Panc1 (cell line): ENCODE results near the gene RAPGEF5. TPM values are rescaled to one million over a fixed set of nuclear protein-coding genes. Genes with fewer than 3 reads are reported as not detected.

Source experiments
- ATAC-seq: fragments of 200-7000 bp; cut with Tn5 transposase; 2 replicates; pipeline ENCODE4 v1.9.1; 2020; ENCODE audit warnings: mild to moderate bottlenecking, moderate library complexity
- BruUV-seq: library from RNA; stranded (reverse); fragments of 400-500 nt; replicated peaks from 2 replicates; lab custom pipeline; 2021; lab: Mats Ljungman, UMichigan
- CTCF ChIA-PET: fragments of 300-600 bp; sonication (Branson Sonifier 250); formaldehyde crosslinking; loops from one replicate; lab custom pipeline; 2022; ENCODE audit warnings: antibody characterized with exemption; lab: Charles Lee
- POLR2A ChIA-PET: fragments of 300-600 bp; sonication (Branson Sonifier 250); formaldehyde crosslinking; loops from one replicate; lab custom pipeline; 2022; ENCODE audit warnings: antibody characterized with exemption; lab: Charles Lee
- DNase-seq: peaks from one replicate; pipeline ENCODE4 v3.0.0-alpha.2; 2010; ENCODE audit warnings: low read depth, low spot score
- H3K27ac ChIP-seq: 2 replicates; pipeline ENCODE4 v1.5.1; 2011; ENCODE audit warnings: mild to moderate bottlenecking, low read length, inconsistent platforms
- H3K27me3 ChIP-seq: fragments of 200-500 bp; sonication (Bioruptor generic); 2 replicates; pipeline ENCODE4 v1.6.0; 2014; ENCODE audit warnings: low read length, inconsistent platforms; ENCODE audit not compliant: control insufficient read depth, insufficient read depth
- H3K36me3 ChIP-seq: fragments of 200-500 bp; sonication (Bioruptor generic); 2 replicates; pipeline ENCODE4 v1.5.1; 2014; ENCODE audit warnings: inconsistent platforms, mild to moderate bottlenecking, low read length, moderate library complexity; ENCODE audit not compliant: control insufficient read depth, insufficient read depth
- H3K4me1 ChIP-seq: 2 replicates; pipeline ENCODE4 v1.5.1; 2011; ENCODE audit warnings: inconsistent platforms, mild to moderate bottlenecking, low read length, moderate library complexity; ENCODE audit not compliant: control insufficient read depth, insufficient read depth
- H3K4me3 ChIP-seq, 2 experiments: 2 replicates each; pipeline ENCODE4 v1.5.1; 2011 to 2012; ENCODE audit warnings: low read depth in 2 of 2, low read length in 2 of 2, mild to moderate bottlenecking in 2 of 2, inconsistent platforms in 1 of 2, moderate library complexity in 1 of 2
- H3K9me3 ChIP-seq: fragments of 200-500 bp; sonication (Bioruptor generic); 2 replicates; pipeline ENCODE4 v1.5.1; 2014; ENCODE audit warnings: low read depth, mild to moderate bottlenecking, inconsistent platforms, low read length, moderate library complexity; ENCODE audit not compliant: control insufficient read depth, insufficient read depth
- POLR2AphosphoS5 ChIP-seq: IDR thresholded peaks from 2 replicates; pipeline ENCODE4 v1.6.1; 2012; ENCODE audit warnings: mild to moderate bottlenecking, low read depth, low read length, moderate library complexity
- REST ChIP-seq, 2 experiments: IDR thresholded peaks; 2 replicates each; pipeline ENCODE4 v1.6.1; 2011 to 2012; ENCODE audit warnings: low read depth in 2 of 2, control low read depth in 1 of 2, low read length in 1 of 2, mild to moderate bottlenecking in 1 of 2, moderate library complexity in 1 of 2; ENCODE audit not compliant: insufficient read depth in 1 of 2
- SIN3A ChIP-seq: IDR thresholded peaks from 2 replicates; pipeline ENCODE4 v1.6.1; 2012; ENCODE audit warnings: low read depth, mild to moderate bottlenecking, low read length, moderate library complexity, borderline replicate concordance; ENCODE audit not compliant: insufficient read depth
- TCF7L2 ChIP-seq: IDR thresholded peaks from 2 replicates; pipeline ENCODE4 v1.6.1; 2011; ENCODE audit warnings: mild to moderate bottlenecking, low read depth, low read length, inconsistent platforms
- in situ Hi-C: cut with HindIII; loops from 2 replicates; pipeline ENCODE4 v1.10.0; 2016; ENCODE audit warnings: low sequenced_read_pairs, low pct_unique_long_range_greater_than_20kb
- intact Hi-C: fragments of 100-400 bp; cut with micrococcal nuclease; formaldehyde crosslinking; loops from one replicate; pipeline ENCODE4 v1.10.0; 2022; ENCODE audit not compliant: unreplicated experiment
- total RNA-seq: library from RNA; stranded (reverse); gene quantifications from one replicate; pipeline ENCODE4 v1.2.1, GENCODE V29; 2021; ENCODE audit not compliant: unreplicated experiment
- TF ChIP-seq, protein P1 (sequence below): fragments of 450-650 bp; IDR thresholded peaks from 2 replicates; pipeline ENCODE4 v1.5.1; 2017; ENCODE audit warnings: mild to moderate bottlenecking

RAPGEF5 gene
- total RNA-seq, 1 experiment from 2014 or later: 1.4 TPM

DNA sequence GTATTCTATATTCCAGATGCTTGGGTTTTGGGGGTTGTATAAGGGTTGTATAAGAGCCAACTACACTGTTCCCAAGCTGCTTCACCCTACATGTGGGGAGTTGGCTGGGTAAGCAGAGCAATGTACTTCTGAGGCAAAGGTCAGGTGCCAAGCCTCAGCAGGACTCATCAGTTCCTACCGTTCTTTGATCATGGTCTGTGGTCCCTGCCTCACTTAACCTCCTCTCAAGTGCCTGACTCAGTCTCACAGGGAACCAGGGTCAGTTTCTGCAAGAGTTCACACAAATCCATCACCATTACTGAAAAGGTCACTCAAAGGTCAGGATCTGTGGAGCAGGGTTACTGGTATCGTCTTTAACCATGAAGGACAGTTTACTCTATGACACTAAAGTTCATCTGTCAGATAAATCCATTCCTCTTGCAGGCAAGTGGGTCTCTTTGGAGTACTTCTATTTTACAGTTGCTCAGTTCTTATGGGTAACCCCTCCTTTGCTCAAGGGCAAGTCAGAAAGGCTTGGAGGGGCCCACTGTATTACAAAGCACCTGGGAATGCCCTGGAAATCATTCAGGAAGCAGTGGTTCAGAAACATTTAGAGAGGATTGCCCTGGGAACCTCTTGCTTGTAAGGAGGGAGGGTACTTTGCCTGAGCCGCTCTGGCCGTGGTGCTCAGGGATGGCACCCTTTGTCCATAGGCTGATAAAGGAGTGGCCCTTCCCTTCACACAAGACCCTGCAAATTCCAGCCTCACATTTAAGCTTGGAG lies 227.0 kb downstream of the RAPGEF5 start:
- ChIA-PET CTCF (no interaction called here), POLR2A (no interaction called here)
- Histone ChIP-seq H3K9me3 (no peaks in the 10 kb centered on the region), H3K27ac (no peak overlapping the region), H3K27me3 (no peaks in the 10 kb centered on the region; the same call in 1 of the 2 replicates), H3K4me3 (no peak overlapping the region), H3K4me1 (no peaks in the 10 kb centered on the region), H3K36me3 (no peaks in the 10 kb centered on the region)
- DNase-seq (no peak), ATAC-seq (no peak)
- TF ChIP-seq, protein P1, sequence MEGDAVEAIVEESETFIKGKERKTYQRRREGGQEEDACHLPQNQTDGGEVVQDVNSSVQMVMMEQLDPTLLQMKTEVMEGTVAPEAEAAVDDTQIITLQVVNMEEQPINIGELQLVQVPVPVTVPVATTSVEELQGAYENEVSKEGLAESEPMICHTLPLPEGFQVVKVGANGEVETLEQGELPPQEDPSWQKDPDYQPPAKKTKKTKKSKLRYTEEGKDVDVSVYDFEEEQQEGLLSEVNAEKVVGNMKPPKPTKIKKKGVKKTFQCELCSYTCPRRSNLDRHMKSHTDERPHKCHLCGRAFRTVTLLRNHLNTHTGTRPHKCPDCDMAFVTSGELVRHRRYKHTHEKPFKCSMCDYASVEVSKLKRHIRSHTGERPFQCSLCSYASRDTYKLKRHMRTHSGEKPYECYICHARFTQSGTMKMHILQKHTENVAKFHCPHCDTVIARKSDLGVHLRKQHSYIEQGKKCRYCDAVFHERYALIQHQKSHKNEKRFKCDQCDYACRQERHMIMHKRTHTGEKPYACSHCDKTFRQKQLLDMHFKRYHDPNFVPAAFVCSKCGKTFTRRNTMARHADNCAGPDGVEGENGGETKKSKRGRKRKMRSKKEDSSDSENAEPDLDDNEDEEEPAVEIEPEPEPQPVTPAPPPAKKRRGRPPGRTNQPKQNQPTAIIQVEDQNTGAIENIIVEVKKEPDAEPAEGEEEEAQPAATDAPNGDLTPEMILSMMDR: no peak
- TF ChIP-seq SIN3A (no peak), REST (IDR thresholded peaks at IDR 0.05; ENCODE audit: insufficient read depth in 1 of 2, low read depth in 2 of 2, low read length in 1 of 2) (no peak), POLR2AphosphoS5 (no peak), TCF7L2 (no peak)
- in situ Hi-C loops: no loop called here
- intact Hi-C loops: no loop called here
- no TSS peak for BruUV-seq

GRCh38 chr7:22129166-22129565 lies 227.8 kb downstream of the RAPGEF5 start:
- DNase-seq (no peak), ATAC-seq (no peak)
- Histone ChIP-seq H3K9me3 (no peaks in the 10 kb centered on the region), H3K4me3 (no peak overlapping the region), H3K36me3 (no peaks in the 10 kb centered on the region), H3K27me3 (no peaks in the 10 kb centered on the region; the same call in 1 of the 2 replicates), H3K27ac (no peak overlapping the region), H3K4me1 (no peaks in the 10 kb centered on the region)
- no TSS peak for BruUV-seq
- ChIA-PET CTCF (no interaction called here), POLR2A (no interaction called here)
- in situ Hi-C loops (no loop called here), intact Hi-C loops (no loop called here)
- TF ChIP-seq TCF7L2 (no peak), REST (IDR thresholded peaks at IDR 0.05; ENCODE audit: insufficient read depth in 1 of 2, low read depth in 2 of 2, low read length in 1 of 2) (no peak), POLR2AphosphoS5 (no peak)
